K562 (cell line): Measurements from ENCODE around the gene F8A1. TPM values are rescaled to one million over a fixed set of nuclear protein-coding genes. Genes with fewer than 3 reads are reported as not detected.
"Not testable (repeated sequence)": the region's sequence is repeated elsewhere in the genome, so short reads cannot be mapped to it uniquely, and the experiment has no call there.

ENCODE experiments used
- ATAC-seq: fragments of 200-7000 bp; cut with Tn5 transposase; 3 replicates; pipeline ENCODE4 v1.9.1; 2020; ENCODE audit warnings: moderate library complexity
- BruUV-seq: library from RNA; stranded (reverse); fragments of 400-500 nt; replicated peaks from 2 replicates; lab custom pipeline; 2021; lab: Mats Ljungman, UMichigan
- CTCF ChIA-PET: fragments of 300-600 bp; formaldehyde crosslinking; extraction: SDS; loops from one replicate; lab custom pipeline; 2021; ENCODE audit warnings: low intra/inter-chr PET ratio; lab: Yijun Ruan, JAX
- POLR2A ChIA-PET: fragments of 300-600, 350-650 bp; sonication (Branson Sonifier 250); formaldehyde crosslinking; extraction: SDS; loops from one replicate; lab custom pipeline; 2021; ENCODE audit warnings: antibody characterized with exemption, inconsistent platforms; lab: Yijun Ruan, JAX
- DNase-seq, 4 experiments: peaks; one replicate each; pipeline versions ENCODE4 v3.0.0 to v3.0.0-alpha.2; 2011 to 2018; ENCODE audit warnings: low spot score in 3 of 4, mixed read lengths in 3 of 4; ENCODE audit errors: extremely low read depth in 1 of 4
- FAIRE-seq: peaks from 2 replicates; lab custom pipeline; 2011; peaks lifted over from hg19 to GRCh38; lab: Jason Lieb, UNC
- H2AFZ ChIP-seq: 2 replicates; pipeline ENCODE4 v1.6.0; 2011; ENCODE audit warnings: low read depth, low read length, control low read depth, inconsistent platforms
- H3K27ac ChIP-seq: fragments of 200-600 bp; 3 replicates; pipeline ENCODE4 v1.8.0; 2011; ENCODE audit warnings: low read depth, mild to moderate bottlenecking, control low read depth, inconsistent platforms, low read length, moderate library complexity, mixed read lengths; ENCODE audit errors: extremely low read depth
- H3K27me3 ChIP-seq, 2 experiments: fragments of 300-600 bp in 1 of 2; 2 replicates in 1 of 2; 3 replicates in 1 of 2; pipeline versions ENCODE4 v1.6.0 to v1.8.0; 2011; ENCODE audit warnings: inconsistent platforms in 2 of 2, low read length in 2 of 2, mild to moderate bottlenecking in 1 of 2, mixed read lengths in 1 of 2, moderate library complexity in 1 of 2; ENCODE audit not compliant: control insufficient read depth in 2 of 2, insufficient read depth in 2 of 2
- H3K36me3 ChIP-seq: fragments of 300-600 bp; 3 replicates; pipeline ENCODE4 v1.8.0; 2011; ENCODE audit warnings: mild to moderate bottlenecking, low read length, inconsistent platforms; ENCODE audit not compliant: control insufficient read depth, insufficient read depth
- H3K4me1 ChIP-seq, 2 experiments: fragments of 200-600 bp in 1 of 2; replicated peaks in 1 of 2; 2 replicates in 1 of 2; 3 replicates in 1 of 2; pipeline versions ENCODE4 v1.5.1 to v1.8.0; 2011; ENCODE audit warnings: inconsistent platforms in 2 of 2, low read length in 2 of 2, mild to moderate bottlenecking in 1 of 2, mixed read lengths in 1 of 2, moderate library complexity in 1 of 2; ENCODE audit not compliant: control insufficient read depth in 2 of 2, insufficient read depth in 2 of 2
- H3K4me2 ChIP-seq: 2 replicates; pipeline ENCODE4 v1.6.1; 2011; ENCODE audit warnings: low read length, control low read depth, inconsistent platforms, mixed read lengths; ENCODE audit not compliant: insufficient read depth
- H3K4me3 ChIP-seq: fragments of 200-600 bp; sonication (generic), shearing (Covaris generic); 2 replicates; pipeline ENCODE4 v1.5.1; 2016; ENCODE audit warnings: control low read depth, inconsistent platforms
- H3K79me2 ChIP-seq: fragments of 200-600 bp; 3 replicates; pipeline ENCODE4 v1.8.0; 2011; ENCODE audit warnings: low read length, inconsistent platforms; ENCODE audit not compliant: control insufficient read depth, insufficient read depth
- H3K9ac ChIP-seq, 2 experiments: 2 replicates each; pipeline versions ENCODE4 v1.6.0 to v1.6.1; 2011; ENCODE audit warnings: low read depth in 2 of 2, low read length in 2 of 2, control low read depth in 1 of 2, inconsistent platforms in 1 of 2, mild to moderate bottlenecking in 1 of 2, mixed read lengths in 1 of 2; ENCODE audit not compliant: insufficient read depth in 1 of 2
- H3K9me1 ChIP-seq: one replicate; pipeline ENCODE4 v1.6.0; 2011; ENCODE audit warnings: inconsistent platforms, mild to moderate bottlenecking, low read length, moderate library complexity; ENCODE audit not compliant: control insufficient read depth, insufficient read depth
- H3K9me3 ChIP-seq: replicated peaks from 2 replicates; pipeline ENCODE4 v1.5.1; 2011; ENCODE audit warnings: low read depth, low read length, inconsistent platforms; ENCODE audit not compliant: control insufficient read depth, insufficient read depth
- H4K20me1 ChIP-seq: replicated peaks from 2 replicates; pipeline ENCODE4 v1.6.1; 2011; ENCODE audit warnings: low read length, inconsistent platforms, mixed read lengths; ENCODE audit not compliant: control insufficient read depth, insufficient read depth
- WGBS: fragments of 100-300 bp; shearing (Covaris generic); methylation state at CpG from one replicate; pipeline ENCODE4 v1.1.6; 2016; ENCODE audit warnings: low coverage, mixed read lengths; ENCODE audit not compliant: insufficient coverage; ENCODE audit errors: missing lambda C conversion rate; 5-methylcytosine and 5-hydroxymethylcytosine counted together
- in situ Hi-C: fragments of 300-500 bp; cut with MboI; formaldehyde crosslinking; loops from 4 replicates; pipeline ENCODE4 v1.15.0; 2018; ENCODE audit warnings: inconsistent platforms, mixed read lengths
- intact Hi-C: fragments of 100-400 bp; cut with micrococcal nuclease; formaldehyde crosslinking; loops from 2 replicates; pipeline ENCODE4 v1.14.2; 2022
- polyA plus RNA-seq, 8 experiments: library from polyadenylated mRNA; depleted of rRNA in 4 of 8; stranded (reverse) in 5 of 8; unstranded in 3 of 8; fragments of >200 nt; fragmentation: Nextera tagmentation in 2 of 8; fragmentation: Illumina TruSeq in 1 of 8; extraction: Ambion mirVana in 2 of 8; extraction: Trizol in 1 of 8; gene quantifications; 2 replicates each; pipeline versions ENCODE4 v1.2.1 to v1.2.3, GENCODE V29; 2011 to 2014; ENCODE audit warnings: inconsistent platforms in 1 of 8, missing spikeins in 1 of 8
- total RNA-seq, 7 experiments: library from RNA; depleted of rRNA in 6 of 7; stranded (reverse); fragments of >200 nt in 6 of 7; fragmentation: Illumina TruSeq in 2 of 7; extraction: Trizol in 2 of 7; gene quantifications; 2 replicates each; pipeline versions ENCODE4 v1.2.1 to v1.2.3, GENCODE V29; 2011 to 2021; ENCODE audit warnings: low replicate concordance in 1 of 7

F8A1 gene
- total and polyA plus RNA-seq, 9 of the 15 experiments (the other 6 are each of a cell fraction or from before 2014, with no cell fraction given): 0.11 to 0.27 TPM; not detected in 7

DNA sequence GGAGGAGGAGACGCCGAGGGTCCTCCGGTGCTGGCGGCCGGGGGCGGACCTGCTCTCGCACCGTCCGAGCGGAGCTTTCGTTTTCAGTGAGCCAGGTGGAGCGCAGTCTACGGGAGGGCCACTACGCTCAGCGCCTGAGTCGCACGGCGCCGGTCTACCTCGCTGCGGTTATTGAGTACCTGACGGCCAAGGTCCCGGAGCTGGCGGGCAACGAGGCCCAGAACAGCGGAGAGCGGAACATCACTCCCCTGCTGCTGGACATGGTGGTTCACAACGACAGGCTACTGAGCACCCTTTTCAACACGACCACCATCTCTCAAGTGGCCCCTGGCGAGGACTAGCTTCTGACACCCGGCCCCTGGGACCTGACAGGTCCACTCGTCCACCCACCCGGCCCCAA lies 1.1 kb upstream of the F8A1 start:
- intact Hi-C loops, FAIRE-seq, DNase-seq, H3K36me3 ChIP-seq, H3K9ac ChIP-seq, H3K27me3 ChIP-seq, H3K4me3 ChIP-seq, ATAC-seq, POLR2A ChIA-PET, H3K27ac ChIP-seq, H3K9me3 ChIP-seq, H2AFZ ChIP-seq, H4K20me1 ChIP-seq, BruUV-seq, H3K4me1 ChIP-seq, CTCF ChIA-PET, H3K79me2 ChIP-seq, H3K9me1 ChIP-seq, H3K4me2 ChIP-seq: not testable (repeated sequence)
- WGBS: no CpG with 5 or more reads among the region's 33 CpGs
- in situ Hi-C loops: loop anchor here (25.0 kb wide), 1 partner anchor 577 kb away; the partner anchor contains the start of gene F8A3

- ATAC-seq, DNase-seq, FAIRE-seq: not testable (repeated sequence)
Measured at GRCh38 chrX:154885549-154885948, 606 bp upstream of the F8A1 start.

DNA sequence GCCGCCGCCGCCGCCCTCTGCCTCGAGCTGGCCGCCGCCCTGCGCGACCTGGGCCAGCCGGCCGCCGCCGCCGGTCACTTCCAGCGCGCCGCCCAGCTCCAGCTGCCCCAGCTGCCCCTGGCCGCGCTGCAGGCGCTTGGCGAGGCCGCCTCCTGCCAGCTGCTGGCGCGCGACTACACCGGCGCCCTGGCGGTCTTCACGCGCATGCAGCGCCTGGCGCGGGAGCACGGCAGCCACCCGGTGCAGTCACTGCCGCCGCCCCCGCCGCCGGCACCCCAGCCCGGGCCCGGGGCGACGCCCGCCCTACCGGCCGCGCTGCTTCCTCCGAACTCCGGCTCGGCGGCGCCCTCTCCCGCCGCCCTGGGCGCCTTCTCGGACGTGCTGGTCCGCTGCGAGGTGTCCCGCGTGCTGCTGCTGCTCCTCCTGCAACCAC lies 650 bp downstream of the F8A1 start:
- H4K20me1 ChIP-seq, H2AFZ ChIP-seq, H3K4me2 ChIP-seq, H3K4me1 ChIP-seq, BruUV-seq, H3K9ac ChIP-seq, H3K27me3 ChIP-seq, DNase-seq, H3K9me1 ChIP-seq, FAIRE-seq, POLR2A ChIA-PET, ATAC-seq, intact Hi-C loops, H3K79me2 ChIP-seq, H3K27ac ChIP-seq, CTCF ChIA-PET, H3K36me3 ChIP-seq, H3K9me3 ChIP-seq, H3K4me3 ChIP-seq: not testable (repeated sequence)
- in situ Hi-C loops: loop anchor here (25.0 kb wide), 1 partner anchor 575 kb away; the partner anchor contains the start of gene F8A3
- WGBS: no CpG with 5 or more reads among the region's 62 CpGs

More at GRCh38 chrX:154885549-154885948, 606 bp upstream of the F8A1 start:
- BruUV-seq, H4K20me1 ChIP-seq, H3K27ac ChIP-seq, H3K9ac ChIP-seq, CTCF ChIA-PET, H3K9me1 ChIP-seq, H3K79me2 ChIP-seq, H3K36me3 ChIP-seq, H3K4me2 ChIP-seq, POLR2A ChIA-PET, H3K27me3 ChIP-seq, H3K4me1 ChIP-seq, H2AFZ ChIP-seq, intact Hi-C loops, H3K9me3 ChIP-seq, H3K4me3 ChIP-seq: not testable (repeated sequence)
- in situ Hi-C loops: loop anchor here (25.0 kb wide), 1 partner anchor 577 kb away; the partner anchor contains the start of gene F8A3
- 43% methylated on average over 1 of the region's 14 CpGs for WGBS
